Measurements from ENCODE around the gene PID1.
A peak's percentile ranks its signal among the peaks of the same experiment; 100 is the strongest.

Gene PID1, protein sequence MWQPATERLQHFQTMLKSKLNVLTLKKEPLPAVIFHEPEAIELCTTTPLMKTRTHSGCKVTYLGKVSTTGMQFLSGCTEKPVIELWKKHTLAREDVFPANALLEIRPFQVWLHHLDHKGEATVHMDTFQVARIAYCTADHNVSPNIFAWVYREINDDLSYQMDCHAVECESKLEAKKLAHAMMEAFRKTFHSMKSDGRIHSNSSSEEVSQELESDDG

DNA sequence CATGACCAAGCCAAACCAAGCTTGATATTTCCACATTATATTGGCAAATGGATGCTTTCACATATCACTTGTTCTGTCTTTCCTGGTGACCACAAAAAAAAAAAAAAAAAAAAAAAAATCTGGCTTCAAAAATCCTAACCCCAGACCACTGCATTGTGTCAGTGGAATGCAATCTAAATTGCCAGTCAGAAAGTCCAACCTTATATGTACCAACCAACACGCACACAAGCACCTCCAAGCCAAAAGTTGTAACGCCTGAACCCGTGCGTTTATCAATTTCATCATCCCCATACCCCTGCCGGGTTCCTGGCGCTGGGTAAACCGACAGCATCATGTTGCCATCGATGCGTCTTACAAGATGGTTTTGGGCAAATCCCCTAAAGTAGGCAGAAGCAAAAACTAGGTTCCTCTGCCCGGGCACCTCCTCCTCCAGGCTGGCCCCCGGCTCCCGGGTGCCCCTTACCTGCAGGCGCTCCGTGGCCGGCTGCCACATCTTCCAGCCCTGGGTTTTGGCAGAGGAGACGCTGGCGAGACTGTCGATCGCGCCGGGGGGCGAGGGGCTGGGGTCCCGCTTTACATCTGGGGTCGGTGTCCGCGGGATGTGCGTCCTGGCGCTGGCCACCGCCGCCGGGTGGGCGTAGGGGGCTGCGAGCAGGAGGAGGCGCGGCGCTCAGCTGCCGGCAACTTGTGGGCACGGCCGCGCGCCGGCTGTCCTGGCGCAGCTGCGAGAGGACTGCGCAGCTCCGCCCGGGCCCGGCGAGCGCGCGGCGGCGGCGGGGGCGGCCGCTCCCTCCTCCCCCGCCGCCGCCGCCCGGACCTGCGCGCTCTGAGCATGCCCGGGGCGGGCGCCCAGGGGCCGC, at the start of gene PID1:
TSS of gene PID1 (minus strand) at position 737 of the 860 bp plus-strand sequence. CDS start at position 493, 244 bp downstream.
- peak in 21 of 51 donors; percentile 9 to 67 (median 36) for DNase-seq

GRCh38 chr2:229319558-229319957, 48.5 kb upstream of the PID1 start:
- no peak for DNase-seq

DNA sequence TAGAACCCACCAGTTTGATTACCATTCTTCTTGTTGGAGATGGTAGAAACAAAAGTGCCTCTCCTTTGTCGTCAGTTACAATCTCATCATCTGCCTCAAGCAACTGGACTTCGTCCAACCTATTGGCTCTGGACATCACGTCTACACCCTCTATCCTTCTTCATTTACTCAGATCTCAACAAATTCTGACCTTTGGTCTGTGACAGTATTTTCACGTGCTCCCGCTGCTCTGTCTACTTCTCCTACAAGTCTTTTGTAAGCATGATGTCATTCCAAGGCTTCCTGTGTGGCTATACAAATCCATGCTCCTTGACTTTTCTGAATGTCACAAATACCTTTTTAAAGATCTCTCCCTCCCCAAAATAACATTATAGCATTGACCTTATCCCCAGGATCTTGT, 43.0 kb upstream of the PID1 start:
- DNase-seq = no peak

GRCh38 chr2:229313591-229313990, 42.5 kb upstream of the PID1 start:
- no peak for DNase-seq

DNA sequence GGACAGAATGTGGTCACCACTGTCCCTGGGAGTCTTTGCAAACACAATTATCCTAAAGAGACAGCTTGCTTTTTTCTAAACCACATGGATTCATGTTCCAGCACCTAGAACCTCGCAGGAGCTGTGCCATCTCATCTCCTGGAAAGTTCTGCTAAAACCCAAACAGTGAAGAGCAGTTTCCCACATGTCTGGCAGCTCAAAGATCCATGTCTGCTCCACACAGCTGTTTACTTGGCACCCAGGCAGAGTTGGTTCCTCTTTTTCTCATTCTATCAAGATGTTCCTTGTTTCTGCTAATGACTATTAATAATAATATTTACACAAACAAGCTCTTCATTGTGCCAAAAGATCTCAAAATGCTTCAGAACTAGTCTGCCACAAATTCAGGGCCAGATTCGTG, 30.1 kb upstream of the PID1 start:
- DNase-seq = no peak

- DNase-seq = no peak
Observed at GRCh38 chr2:229300790-229301189, 29.7 kb upstream of the PID1 start.

GRCh38 chr2:229300371-229300770, 29.3 kb upstream of the PID1 start:
- no peak for DNase-seq

DNA sequence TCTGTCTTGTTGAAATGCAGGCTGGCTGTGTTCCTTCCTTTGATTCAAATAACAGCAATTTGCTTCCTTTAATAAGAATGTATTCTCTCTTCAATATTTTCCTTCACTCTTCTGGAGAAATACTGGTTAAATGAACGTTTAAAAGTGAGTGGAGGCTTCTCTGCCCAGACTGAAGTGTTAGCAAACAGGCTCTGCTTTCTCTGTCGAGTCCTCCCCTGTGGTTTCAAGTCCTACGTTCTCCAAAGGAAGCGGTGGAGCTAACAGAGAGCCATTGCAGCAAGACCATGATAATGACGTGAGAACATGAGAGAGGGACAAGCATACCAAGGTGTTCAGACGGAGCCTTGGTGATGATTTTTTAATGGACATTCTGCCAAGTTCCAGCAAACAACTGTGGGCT, 26.2 kb upstream of the PID1 start:
- DNase-seq = peak in 2 of 51 donors; percentile 9 to 15

- DNase-seq = peak in 1 of 51 donors; percentile 9
Observed at GRCh38 chr2:229296536-229296935, 25.4 kb upstream of the PID1 start.

DNA sequence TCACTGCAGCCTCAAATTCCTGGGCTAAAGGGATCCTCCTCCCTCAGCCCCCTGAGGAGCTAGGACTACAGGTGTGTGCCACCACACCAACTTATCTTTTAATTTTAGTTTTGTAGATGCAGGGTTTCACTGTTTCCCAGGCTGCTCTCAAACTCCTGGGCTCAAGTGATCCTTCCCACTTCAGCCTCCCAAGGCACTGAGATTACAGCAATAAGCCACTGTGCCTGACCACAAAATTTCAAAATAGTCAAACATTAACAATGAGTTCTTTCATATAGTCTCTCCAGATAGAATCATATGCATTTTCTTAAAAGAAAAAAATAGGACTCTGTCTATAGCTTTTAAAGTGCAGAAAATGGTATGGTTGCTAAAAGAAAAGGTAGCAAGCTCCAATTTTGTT, 24.9 kb upstream of the PID1 start:
- no peak for DNase-seq

- DNase-seq = no peak
Observed at GRCh38 chr2:229287823-229288222, 16.7 kb upstream of the PID1 start.

DNA sequence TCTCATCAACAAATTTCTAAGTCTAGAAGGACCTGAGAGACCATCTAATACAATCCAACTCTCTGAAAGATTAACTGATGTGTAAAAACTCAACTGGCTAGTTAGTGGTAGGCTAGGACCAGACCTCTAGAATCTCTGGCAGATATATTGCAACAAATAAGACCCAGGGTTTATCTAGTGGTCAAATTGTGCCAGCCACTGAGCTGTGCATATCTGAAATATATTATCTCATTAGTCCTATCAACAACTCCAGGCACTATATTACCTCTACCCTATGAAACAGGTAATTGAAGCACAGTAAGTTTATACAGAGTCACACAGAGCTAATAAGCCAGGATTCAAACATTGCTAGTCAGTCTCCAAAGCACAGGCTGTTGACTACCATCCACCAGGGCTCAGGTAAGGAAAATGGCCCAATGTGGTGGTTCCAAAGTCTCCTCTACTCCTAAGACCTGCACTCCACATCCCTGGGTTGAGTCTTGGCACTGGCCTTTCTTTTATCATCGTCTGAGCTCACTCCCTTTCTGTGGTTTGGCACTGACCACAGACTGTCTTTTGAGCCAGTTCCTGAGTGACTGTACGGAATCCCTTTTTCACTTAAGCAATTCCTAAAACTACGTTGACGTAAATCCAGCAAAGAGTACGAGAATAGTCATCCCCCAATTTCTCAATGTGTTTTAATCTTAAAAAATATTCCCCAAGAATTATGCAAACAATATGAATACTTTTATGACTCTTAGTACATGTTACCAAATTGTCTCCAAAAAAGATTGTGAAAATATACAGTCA, 11.9 kb upstream of the PID1 start:
- no peak for DNase-seq

- no peak for DNase-seq
Observed at GRCh38 chr2:229279516-229279915, 8.4 kb upstream of the PID1 start.

GRCh38 chr2:229275506-229275905, 4.4 kb upstream of the PID1 start:
- DNase-seq = no peak

GRCh38 chr2:229273723-229274338, 2.7 kb upstream of the PID1 start:
- peak in 28 of 51 donors; percentile 8 to 85 (median 40) for DNase-seq

DNA sequence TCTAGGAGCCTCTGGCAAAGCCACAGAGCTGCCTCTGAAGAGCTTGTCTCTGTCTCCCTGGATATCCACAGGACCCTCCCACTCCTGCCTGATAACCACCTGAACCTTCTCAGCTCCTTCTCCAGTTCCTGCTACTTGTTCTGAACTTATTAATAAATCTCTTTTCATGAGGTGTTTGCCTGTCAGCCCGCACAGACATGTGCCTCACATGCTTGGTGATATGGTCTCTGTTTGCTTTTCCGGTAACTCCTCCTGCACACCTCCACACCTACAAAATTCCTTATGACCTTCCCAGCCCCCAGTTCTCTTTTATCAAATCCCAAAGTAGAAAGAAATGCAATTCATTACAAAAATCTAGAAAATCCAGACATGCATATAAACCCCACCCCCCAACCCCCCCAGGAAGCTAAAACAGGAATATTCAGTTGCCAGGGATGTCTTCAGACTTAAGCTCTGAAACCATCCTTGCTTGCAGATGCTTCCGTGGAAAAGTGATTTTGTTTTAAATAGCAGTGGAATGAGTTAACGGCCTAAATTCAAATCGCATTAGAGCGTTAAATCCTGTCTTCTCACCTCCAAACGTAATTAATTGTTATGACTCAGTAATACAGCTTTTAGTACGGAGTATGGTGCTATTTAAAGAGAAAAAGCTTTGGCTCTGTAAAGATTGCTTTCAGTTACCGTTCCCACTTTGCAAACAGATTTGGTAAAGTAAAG, 2.1 kb upstream of the PID1 start:
- DNase-seq = no peak

DNA sequence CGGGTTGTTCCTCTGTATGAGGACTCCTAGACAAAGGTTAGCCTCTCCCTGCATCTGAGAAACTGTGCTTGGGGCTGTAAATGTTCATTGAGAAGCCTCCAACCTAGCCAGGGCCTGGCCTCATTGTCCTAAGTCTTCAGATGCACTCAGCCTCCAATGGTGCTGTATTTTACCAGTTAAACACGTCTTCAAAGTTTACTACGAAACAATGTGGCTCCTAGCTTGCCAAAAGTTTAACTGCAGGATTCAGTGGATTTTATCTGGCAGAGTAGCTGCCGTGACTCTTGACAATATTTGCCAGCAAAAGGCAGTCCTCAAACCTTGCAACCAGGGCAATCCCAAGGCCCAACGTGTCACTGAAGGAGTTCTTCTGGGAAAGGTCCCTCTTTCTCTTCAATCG, 1.1 kb downstream of the PID1 start:
- DNase-seq = peak in 1 of 51 donors; percentile 45

GRCh38 chr2:229269146-229269545, 1.9 kb downstream of the PID1 start:
- DNase-seq = peak in 1 of 51 donors; percentile 30

- no peak for DNase-seq
Observed at GRCh38 chr2:229268626-229269025, 2.5 kb downstream of the PID1 start.

GRCh38 chr2:229267080-229267479, 4.0 kb downstream of the PID1 start:
- DNase-seq = no peak

DNA sequence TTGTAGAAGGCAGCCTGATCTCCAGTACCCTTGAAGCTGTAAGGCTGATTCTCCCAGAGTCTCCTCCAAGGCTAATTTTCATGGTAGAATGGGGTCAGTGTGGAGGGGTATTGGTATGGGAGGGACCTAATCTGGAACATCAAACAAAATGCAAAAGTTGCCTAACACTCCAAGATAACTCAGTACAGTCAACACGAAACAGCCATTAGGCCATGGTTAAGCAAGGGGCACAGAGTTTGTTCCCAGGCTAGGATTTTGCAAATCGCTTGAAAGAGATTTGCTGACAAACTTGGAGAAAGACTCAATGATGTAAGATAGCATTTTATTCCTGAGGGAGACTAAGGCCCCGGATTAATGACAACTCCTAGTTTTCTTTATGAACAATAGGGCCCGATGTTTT, 5.4 kb downstream of the PID1 start:
- no peak for DNase-seq
